ENCODE data around the gene SLC49A3. TPM values are rescaled to one million over a fixed set of nuclear protein-coding genes. Genes with fewer than 3 reads are reported as not detected.

SLC49A3 gene
- total and polyA plus RNA-seq, 7 donors = 1.6 to 3.7 (median 3.0) TPM

GRCh38 chr4:657834-658667, 30.9 kb downstream of the SLC49A3 start:
- Histone ChIP-seq H3K9me3 (no peaks in the 10 kb centered on the region), H3K4me3 (no peak overlapping the region), H3K27ac (no peak overlapping the region), H3K36me3 (ENCODE audit: insufficient read depth in 1 of 2, low read depth in 1 of 2) (no peaks in the 10 kb centered on the region), H3K27me3 (ENCODE audit: insufficient read depth in 3 of 3, low read length in 2 of 3) (peaks cover 0 to 38% (median 13%) of the 10 kb centered on the region in 3 donors), H3K4me1 (no peaks in the 10 kb centered on the region)
- TF ChIP-seq CTCF (IDR thresholded peaks at IDR 0.05) = no peak
- DNase-seq = peak in 1 of 2 donors; percentile 51
- no peak for ATAC-seq
- intact Hi-C loops (cut with DNase I) = no loop called here
- WGBS, 3 donors = 78 to 81% (median 79%) methylated on average over 20 to 27 of the region's 27 CpGs

- ATAC-seq (no peak), DNase-seq (peak in 1 of 2 donors; percentile 32)
- intact Hi-C loops (cut with DNase I) = no loop called here
- no peak for TF ChIP-seq CTCF (IDR thresholded peaks at IDR 0.05)
- Histone ChIP-seq H3K9me3 (no peaks in the 10 kb centered on the region), H3K4me3 (no peak overlapping the region), H3K27ac (no peak overlapping the region), H3K27me3 (ENCODE audit: insufficient read depth in 3 of 3, low read length in 2 of 3) (peaks cover 0 to 38% (median 9%) of the 10 kb centered on the region in 3 donors), H3K36me3 (ENCODE audit: insufficient read depth in 1 of 2, low read depth in 1 of 2) (no peaks in the 10 kb centered on the region), H3K4me1 (no peaks in the 10 kb centered on the region)
- WGBS, 3 donors = 72 to 78% (median 72%) methylated on average over 22 to 23 of the region's 23 CpGs
These were observed 31.6 kb downstream of the SLC49A3 start for GRCh38 chr4:657338-657833.

- Histone ChIP-seq H3K27me3 (ENCODE audit: insufficient read depth in 3 of 3, low read length in 2 of 3) (peaks cover 0 to 33% (median 9%) of the 10 kb centered on the region in 3 donors), H3K4me1 (no peaks in the 10 kb centered on the region), H3K9me3 (no peaks in the 10 kb centered on the region), H3K36me3 (ENCODE audit: insufficient read depth in 1 of 2, low read depth in 1 of 2) (no peaks in the 10 kb centered on the region), H3K27ac (no peak overlapping the region), H3K4me3 (no peak overlapping the region)
- ATAC-seq (no peak), DNase-seq (peak in 1 of 2 donors; percentile 51)
- 55 to 61% (median 61%) methylated on average over 57 to 58 of the region's 58 CpGs for WGBS, 3 donors
- TF ChIP-seq CTCF (IDR thresholded peaks at IDR 0.05) = no peak
- intact Hi-C loops (cut with DNase I) = no loop called here
These were observed 32.3 kb downstream of the SLC49A3 start for GRCh38 chr4:656436-657337.

GRCh38 chr4:655464-656151, 33.3 kb downstream of the SLC49A3 start:
- 66% methylated on average over 24 to 26 of the region's 26 CpGs for WGBS, 3 donors
- Histone ChIP-seq H3K27me3 (ENCODE audit: insufficient read depth in 3 of 3, low read length in 2 of 3) (peaks cover 0 to 37% (median 6%) of the 10 kb centered on the region in 3 donors), H3K36me3 (ENCODE audit: insufficient read depth in 1 of 2, low read depth in 1 of 2) (no peaks in the 10 kb centered on the region), H3K9me3 (no peaks in the 10 kb centered on the region), H3K4me1 (no peaks in the 10 kb centered on the region), H3K27ac (no peak overlapping the region), H3K4me3 (no peak overlapping the region)
- DNase-seq (peak in 1 of 2 donors; percentile 35), ATAC-seq (no peak)
- intact Hi-C loops (cut with DNase I) = no loop called here
- TF ChIP-seq CTCF (IDR thresholded peaks at IDR 0.05) = no peak
